Endothelial cell of umbilical vein (primary cell): ENCODE measurements around the gene SYTL5. TPM values are rescaled to one million over a fixed set of nuclear protein-coding genes. Genes with fewer than 3 reads are reported as not detected.
A peak's percentile ranks its signal among the peaks of the same experiment; 100 is the strongest.

Experiments used
- BruUV-seq: library from RNA; stranded (reverse); fragments of 400-500 nt; replicated peaks from 2 replicates; lab custom pipeline; 2021; lab: Mats Ljungman, UMichigan
- CTCF ChIA-PET: fragments of 300-600, 350-600 bp; sonication (Branson Sonifier 250); formaldehyde crosslinking; loops from one replicate; lab custom pipeline; 2021; ENCODE audit warnings: antibody characterized with exemption, inconsistent platforms; lab: Charles Lee
- POLR2A ChIA-PET: fragments of 300-600, 350-600 bp; sonication (Branson Sonifier 250); formaldehyde crosslinking; loops from one replicate; lab custom pipeline; 2021; ENCODE audit warnings: antibody characterized with exemption, inconsistent platforms; lab: Charles Lee
- DNase-seq: peaks from one replicate; pipeline ENCODE4 v3.0.0-alpha.2; 2011; ENCODE audit warnings: low read depth, low spot score
- FAIRE-seq: peaks from 2 replicates; lab custom pipeline; 2011; peaks lifted over from hg19 to GRCh38; lab: Jason Lieb, UNC
- H2AFZ ChIP-seq: 2 replicates; pipeline ENCODE4 v1.6.0; 2012; ENCODE audit warnings: low read depth, low read length, control low read depth, inconsistent platforms
- H3K27ac ChIP-seq: 2 replicates; pipeline ENCODE4 v1.5.1; 2011; ENCODE audit warnings: low read depth, mild to moderate bottlenecking, control low read depth, low read length, moderate library complexity; ENCODE audit not compliant: insufficient read depth
- H3K27me3 ChIP-seq, 2 experiments: 2 replicates each; pipeline versions ENCODE4 v1.6.0 to v1.6.1; 2011; ENCODE audit warnings: low read length in 2 of 2, mixed read lengths in 1 of 2; ENCODE audit not compliant: control insufficient read depth in 2 of 2, insufficient read depth in 2 of 2
- H3K36me3 ChIP-seq, 2 experiments: 2 replicates in 1 of 2; 3 replicates in 1 of 2; pipeline ENCODE4 v1.5.1; 2011; ENCODE audit warnings: low read length in 2 of 2, mild to moderate bottlenecking in 1 of 2, moderate library complexity in 1 of 2; ENCODE audit not compliant: control insufficient read depth in 2 of 2, insufficient read depth in 2 of 2; ENCODE audit errors: extremely low read depth in 1 of 2
- H3K4me1 ChIP-seq: 3 replicates; pipeline ENCODE4 v1.5.1; 2011; ENCODE audit warnings: mild to moderate bottlenecking, low read length; ENCODE audit not compliant: control insufficient read depth, insufficient read depth; ENCODE audit errors: extremely low read depth
- H3K4me2 ChIP-seq: 2 replicates; pipeline ENCODE4 v1.6.1; 2011; ENCODE audit warnings: low read length, control low read depth, mixed read lengths; ENCODE audit not compliant: insufficient read depth
- H3K4me3 ChIP-seq, 3 experiments: fragments of 200-600 bp in 1 of 3; sonication (generic), shearing (Covaris generic) in 1 of 3; replicated peaks in 1 of 3; 2 replicates each; pipeline ENCODE4 v1.5.1; 2011 to 2016; ENCODE audit warnings: control low read depth in 3 of 3, low read length in 3 of 3, mild to moderate bottlenecking in 2 of 3, inconsistent platforms in 1 of 3, low read depth in 1 of 3, moderate library complexity in 1 of 3; ENCODE audit not compliant: insufficient read depth in 1 of 3
- H3K79me2 ChIP-seq: 2 replicates; pipeline ENCODE4 v1.6.0; 2012; ENCODE audit warnings: low read length, inconsistent platforms; ENCODE audit not compliant: control insufficient read depth, insufficient read depth
- H3K9ac ChIP-seq: replicated peaks from 2 replicates; pipeline ENCODE3; 2011; ENCODE audit warnings: low read length, control low read depth; ENCODE audit not compliant: insufficient read depth; ENCODE audit errors: extremely low read depth
- H3K9me1 ChIP-seq: replicated peaks from 3 replicates; pipeline ENCODE4 v1.6.0; 2011; ENCODE audit warnings: mild to moderate bottlenecking, low read length; ENCODE audit not compliant: control insufficient read depth, insufficient read depth; ENCODE audit errors: extremely low read depth
- H3K9me3 ChIP-seq: replicated peaks from 2 replicates; pipeline ENCODE4 v1.5.1; 2012; ENCODE audit warnings: low read length, inconsistent platforms; ENCODE audit not compliant: control insufficient read depth, insufficient read depth
- H4K20me1 ChIP-seq: replicated peaks from 2 replicates; pipeline ENCODE3; 2011; ENCODE audit warnings: mild to moderate bottlenecking, low read length; ENCODE audit not compliant: control insufficient read depth, insufficient read depth; ENCODE audit errors: extremely low read depth
- EZH2 ChIP-seq: IDR thresholded peaks from 2 replicates; pipeline ENCODE4 v1.6.1; 2012; ENCODE audit warnings: borderline replicate concordance, low read depth, mild to moderate bottlenecking, moderate library complexity, low read length, inconsistent platforms; ENCODE audit not compliant: severe bottlenecking
- FOS ChIP-seq: IDR thresholded peaks from 2 replicates; pipeline ENCODE4 v1.6.1; 2011; ENCODE audit warnings: mild to moderate bottlenecking, low read length, moderate library complexity, borderline replicate concordance; ENCODE audit not compliant: insufficient read depth
- GATA2 ChIP-seq: IDR thresholded peaks from 2 replicates; pipeline ENCODE4 v1.7.0; 2011; ENCODE audit warnings: low read depth, mild to moderate bottlenecking, moderate library complexity, mixed read lengths, low read length; ENCODE audit not compliant: insufficient read length, insufficient read depth
- JUN ChIP-seq: IDR thresholded peaks from 2 replicates; pipeline ENCODE4 v1.6.1; 2011; ENCODE audit warnings: borderline replicate concordance, low read depth; ENCODE audit not compliant: insufficient read length, insufficient read depth
- POLR2AphosphoS5 ChIP-seq: IDR thresholded peaks from 2 replicates; pipeline ENCODE4 v1.6.1; 2012; ENCODE audit warnings: low read depth, mild to moderate bottlenecking, control low read depth, low read length, moderate library complexity; ENCODE audit not compliant: insufficient read depth
- dilution Hi-C: fragments of 300-500 bp; cut with MboI; formaldehyde crosslinking; loops from one replicate; pipeline ENCODE4 v1.15.0; 2019; ENCODE audit warnings: low sequenced_read_pairs; ENCODE audit not compliant: extremely low pct_ligation_motif_present
- intact Hi-C: fragments of 100-400 bp; cut with micrococcal nuclease; formaldehyde crosslinking; loops from one replicate; pipeline ENCODE4 v1.10.0; 2022
- polyA plus RNA-seq, 4 experiments: library from polyadenylated mRNA; depleted of rRNA in 3 of 4; stranded (reverse) in 3 of 4; unstranded in 1 of 4; fragments of >200 nt; gene quantifications; 2 replicates each; pipeline versions ENCODE4 v1.2.1 to v1.2.3, GENCODE V29; 2011 to 2012; ENCODE audit warnings: missing spikeins in 1 of 4
- total RNA-seq: library from RNA; stranded (reverse); gene quantifications from 2 replicates; pipeline ENCODE4 v1.2.3, GENCODE V29; 2021
- TF ChIP-seq, protein P1 (sequence below): IDR thresholded peaks from 2 replicates; pipeline ENCODE4 v1.6.1; 2011; ENCODE audit not compliant: insufficient read depth, insufficient read length
- TF ChIP-seq, protein P2 (sequence below), 2 donors: IDR thresholded peaks; 1 replicate in 1 of 2; 2 replicates in 1 of 2; pipeline ENCODE4 v1.5.1; 2011; ENCODE audit warnings: low read length in 2 of 2, mild to moderate bottlenecking in 2 of 2, moderate library complexity in 2 of 2, control low read depth in 1 of 2, inconsistent platforms in 1 of 2, low read depth in 1 of 2; ENCODE audit not compliant: insufficient read depth in 1 of 2; ENCODE audit errors: extremely low read depth in 1 of 2

The SYTL5 gene
- total and polyA plus RNA-seq, 2 donors (not counting 3 experiments of a cell fraction or from before 2014, with no cell fraction given) = 0.01 TPM; not detected in 1

DNA sequence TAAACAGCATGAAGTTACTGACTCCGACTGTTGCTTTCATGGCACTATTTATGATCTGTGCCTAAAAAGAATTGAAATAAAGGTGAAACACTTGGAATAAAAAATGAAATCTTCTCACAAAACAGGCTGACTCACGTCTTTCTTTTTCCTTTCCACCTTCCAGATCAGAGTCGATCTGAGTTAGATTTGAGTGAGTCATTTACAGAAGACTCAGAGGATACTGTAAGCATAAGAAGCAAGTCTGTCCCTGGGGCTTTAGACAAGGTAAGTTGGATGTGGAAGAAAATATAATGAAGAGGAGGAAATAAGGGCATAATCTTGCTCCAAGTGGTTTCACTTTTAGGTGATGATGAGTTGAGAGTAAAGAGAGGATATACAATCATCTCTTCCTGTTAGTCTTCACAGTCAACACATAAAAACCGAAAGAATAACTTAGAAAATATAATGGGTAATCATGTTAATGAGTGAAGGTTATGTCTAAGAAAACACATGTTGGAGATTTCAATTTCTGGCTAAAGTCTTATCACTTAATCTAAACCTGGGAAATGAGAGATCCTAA is 89.7 kb downstream of the SYTL5 start:
- H3K4me3 ChIP-seq = peak overlapping the region in 1 of 3 experiments; percentile 35
- FAIRE-seq (peak; percentile 76), DNase-seq (peak; percentile 63)
- intact Hi-C loops (no loop called here), dilution Hi-C loops (no loop called here)
- no peak overlapping the region for H3K27ac ChIP-seq
- POLR2A ChIA-PET = no interaction called here
- no peaks in the 10 kb centered on the region for H4K20me1 ChIP-seq
- no peaks in the 10 kb centered on the region for H3K9me3 ChIP-seq
- peaks cover 12% of the 10 kb centered on the region for H3K4me1 ChIP-seq
- H3K4me2 ChIP-seq = peak overlapping the region; percentile 63
- TF ChIP-seq FOS = peak; percentile 63
- no peak for TF ChIP-seq POLR2AphosphoS5
- TF ChIP-seq, protein P1, sequence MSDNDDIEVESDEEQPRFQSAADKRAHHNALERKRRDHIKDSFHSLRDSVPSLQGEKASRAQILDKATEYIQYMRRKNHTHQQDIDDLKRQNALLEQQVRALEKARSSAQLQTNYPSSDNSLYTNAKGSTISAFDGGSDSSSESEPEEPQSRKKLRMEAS = no peak
- TF ChIP-seq GATA2 = peak; percentile 20
- CTCF ChIA-PET = interaction anchor here (0.7 to 1.1 kb wide), 2 partner anchors 10 to 19 kb away, joined by 3 read pairs; no protein-coding TSS in a partner anchor
- peak overlapping the region; percentile 19 for H3K9ac ChIP-seq
- no peaks in the 10 kb centered on the region for H3K79me2 ChIP-seq
- H3K36me3 ChIP-seq = no peaks in the 10 kb centered on the region
- no peaks in the 10 kb centered on the region for H3K9me1 ChIP-seq
- H2AFZ ChIP-seq = no peak overlapping the region
- BruUV-seq = no TSS peak
- no peaks in the 10 kb centered on the region for H3K27me3 ChIP-seq

DNA sequence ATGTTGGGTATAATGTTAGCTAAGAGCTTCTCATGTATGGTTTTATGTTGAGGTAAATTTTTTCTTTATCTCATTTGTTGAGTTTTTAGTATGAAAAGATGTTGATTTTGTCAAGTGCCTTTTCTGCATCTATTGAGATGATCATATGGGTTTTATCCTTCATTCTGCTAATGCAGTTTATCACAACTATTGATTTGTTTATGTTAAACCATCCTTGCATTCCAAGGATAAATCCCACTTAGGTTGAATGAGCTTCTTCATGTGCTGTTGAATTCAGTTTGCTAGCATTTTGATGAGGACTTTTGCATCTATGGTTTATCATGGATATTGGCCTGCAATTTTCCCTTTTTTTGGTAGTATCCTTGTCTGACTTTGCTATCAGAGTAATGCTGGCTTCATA is 93.3 kb downstream of the SYTL5 start:
- FAIRE-seq = no peak
- no peaks in the 10 kb centered on the region for H3K9me3 ChIP-seq
- dilution Hi-C loops = no loop called here
- no peak for DNase-seq
- no peak overlapping the region for H3K4me2 ChIP-seq
- ChIA-PET CTCF (no interaction called here), POLR2A (no interaction called here)
- peaks cover 12% of the 10 kb centered on the region for H3K4me1 ChIP-seq
- intact Hi-C loops = no loop called here
- no TSS peak for BruUV-seq
- TF ChIP-seq, protein P2, sequence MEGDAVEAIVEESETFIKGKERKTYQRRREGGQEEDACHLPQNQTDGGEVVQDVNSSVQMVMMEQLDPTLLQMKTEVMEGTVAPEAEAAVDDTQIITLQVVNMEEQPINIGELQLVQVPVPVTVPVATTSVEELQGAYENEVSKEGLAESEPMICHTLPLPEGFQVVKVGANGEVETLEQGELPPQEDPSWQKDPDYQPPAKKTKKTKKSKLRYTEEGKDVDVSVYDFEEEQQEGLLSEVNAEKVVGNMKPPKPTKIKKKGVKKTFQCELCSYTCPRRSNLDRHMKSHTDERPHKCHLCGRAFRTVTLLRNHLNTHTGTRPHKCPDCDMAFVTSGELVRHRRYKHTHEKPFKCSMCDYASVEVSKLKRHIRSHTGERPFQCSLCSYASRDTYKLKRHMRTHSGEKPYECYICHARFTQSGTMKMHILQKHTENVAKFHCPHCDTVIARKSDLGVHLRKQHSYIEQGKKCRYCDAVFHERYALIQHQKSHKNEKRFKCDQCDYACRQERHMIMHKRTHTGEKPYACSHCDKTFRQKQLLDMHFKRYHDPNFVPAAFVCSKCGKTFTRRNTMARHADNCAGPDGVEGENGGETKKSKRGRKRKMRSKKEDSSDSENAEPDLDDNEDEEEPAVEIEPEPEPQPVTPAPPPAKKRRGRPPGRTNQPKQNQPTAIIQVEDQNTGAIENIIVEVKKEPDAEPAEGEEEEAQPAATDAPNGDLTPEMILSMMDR (IDR thresholded peaks at IDR 0.05; ENCODE audit: extremely low read depth in 1 of 2, insufficient read depth in 1 of 2, low read depth in 1 of 2, low read length in 2 of 2) = no peak
- TF ChIP-seq EZH2 (no peak), JUN (no peak), FOS (no peak), GATA2 (no peak)
- H3K4me3 ChIP-seq = no peak overlapping the region
- no peaks in the 10 kb centered on the region for H3K36me3 ChIP-seq
- H4K20me1 ChIP-seq = no peaks in the 10 kb centered on the region
- H3K27ac ChIP-seq = no peak overlapping the region
- no peaks in the 10 kb centered on the region for H3K27me3 ChIP-seq
- H2AFZ ChIP-seq = no peak overlapping the region
- H3K9me1 ChIP-seq = no peaks in the 10 kb centered on the region
- no peaks in the 10 kb centered on the region for H3K79me2 ChIP-seq
- H3K9ac ChIP-seq = no peak overlapping the region
